HG03442 (cell line): ENCODE results near the gene GIMAP4.
"Not testable (repeated sequence)": the region's sequence is repeated elsewhere in the genome, so short reads cannot be mapped to it uniquely, and the experiment has no call there.

Experiments
- ATAC-seq: cut with Tn5 transposase; IDR thresholded peaks from one replicate; pipeline ENCODE4 v1.9.1; 2021; ENCODE audit warnings: mild to moderate bottlenecking, moderate library complexity; ENCODE audit not compliant: unreplicated experiment

GIMAP4 gene

DNA sequence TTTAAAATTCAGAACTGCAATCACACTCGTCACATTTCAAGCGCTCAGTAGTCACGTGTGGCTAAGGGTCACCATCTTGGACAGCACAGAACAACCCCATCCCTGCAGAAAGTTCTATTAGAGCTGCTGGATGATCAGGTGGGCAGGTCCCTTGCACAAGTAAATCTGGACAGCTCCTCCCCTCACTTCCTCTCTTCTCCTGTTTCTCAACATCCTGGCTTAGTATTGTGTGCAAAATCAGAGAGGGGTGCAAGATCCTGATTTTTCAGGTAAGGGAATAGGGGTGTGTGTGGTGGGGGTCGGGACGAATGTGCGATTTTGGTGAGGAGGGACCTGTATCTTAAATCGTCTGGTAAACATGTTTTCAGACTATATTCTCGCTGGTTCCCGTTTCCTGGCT is at the start of gene GIMAP4:
Gene GIMAP4, plus strand, starts transcription at position 222 of the 400 bp plus-strand sequence. CDS start 2,512 bp downstream, outside the sequence.
- ATAC-seq, result no peak

DNA sequence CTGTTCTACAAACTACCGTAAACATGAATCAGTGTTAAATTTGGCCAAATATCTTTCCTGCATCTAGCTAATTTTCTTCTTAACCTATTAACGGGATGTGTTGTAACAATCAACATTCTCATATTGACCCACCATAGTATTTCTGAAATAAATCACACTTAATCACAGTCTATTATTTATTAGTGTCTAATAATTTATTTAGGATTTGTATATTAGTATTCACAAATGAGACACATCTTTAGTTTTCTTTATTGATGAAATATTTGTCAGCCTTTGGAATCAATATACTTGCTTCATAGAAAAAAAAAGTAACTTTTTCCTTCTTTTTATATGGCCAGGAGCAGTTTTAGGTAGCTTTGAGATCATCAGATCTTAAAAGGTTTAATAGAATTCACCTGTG is 47.9 kb upstream of the GIMAP4 start:
- ATAC-seq, result no peak

DNA sequence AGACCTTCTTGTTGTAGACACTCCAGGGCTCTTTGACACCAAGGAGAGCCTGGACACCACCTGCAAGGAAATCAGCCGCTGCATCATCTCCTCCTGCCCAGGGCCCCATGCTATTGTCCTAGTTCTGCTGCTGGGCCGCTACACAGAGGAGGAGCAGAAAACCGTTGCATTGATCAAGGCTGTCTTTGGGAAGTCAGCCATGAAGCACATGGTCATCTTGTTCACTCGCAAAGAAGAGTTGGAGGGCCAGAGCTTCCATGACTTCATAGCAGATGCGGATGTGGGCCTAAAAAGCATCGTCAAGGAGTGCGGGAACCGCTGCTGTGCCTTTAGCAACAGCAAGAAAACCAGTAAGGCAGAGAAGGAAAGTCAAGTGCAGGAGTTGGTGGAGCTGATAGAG is 47.0 kb upstream of the GIMAP4 start:
- no peak for ATAC-seq

DNA sequence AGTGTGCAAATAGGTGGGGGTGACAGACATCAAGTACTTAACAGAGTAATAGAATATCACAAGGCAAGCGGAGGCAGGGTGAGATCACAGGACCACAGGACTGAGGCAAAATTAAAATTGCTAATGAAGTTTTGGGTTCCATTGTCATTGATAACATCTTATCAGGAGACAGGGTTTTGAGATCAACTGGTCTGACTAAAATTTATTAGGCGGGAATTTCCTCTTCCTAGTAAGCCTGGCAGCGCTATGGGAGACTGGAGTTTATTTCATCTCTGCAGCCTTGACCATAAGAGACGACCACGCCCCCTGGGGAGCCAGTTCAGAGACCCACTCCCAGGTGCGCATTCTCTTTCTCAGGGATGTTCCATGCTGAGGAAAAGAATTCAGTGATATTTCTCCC is 44.3 kb upstream of the GIMAP4 start:
- not testable (repeated sequence) for ATAC-seq

DNA sequence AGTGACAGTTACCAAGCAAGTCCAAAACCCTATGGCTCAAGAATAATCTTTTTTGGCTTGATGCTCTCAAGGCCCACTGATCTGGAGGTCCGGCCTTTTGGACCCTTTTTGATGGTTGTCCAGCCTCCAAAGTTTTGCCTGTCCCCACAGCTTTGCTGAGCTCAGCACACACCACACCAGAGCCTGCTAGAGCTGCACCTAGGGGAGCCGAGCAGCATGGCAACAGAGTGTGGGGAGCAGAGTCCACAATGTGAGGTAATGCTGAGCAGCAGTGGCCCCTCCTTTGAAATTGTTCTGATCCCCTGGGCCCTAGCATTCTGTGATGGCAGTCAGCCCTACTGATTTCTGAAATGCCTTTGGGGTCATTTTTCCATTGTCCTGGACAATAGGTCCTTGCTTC is 43.2 kb upstream of the GIMAP4 start:
- no peak for ATAC-seq

DNA sequence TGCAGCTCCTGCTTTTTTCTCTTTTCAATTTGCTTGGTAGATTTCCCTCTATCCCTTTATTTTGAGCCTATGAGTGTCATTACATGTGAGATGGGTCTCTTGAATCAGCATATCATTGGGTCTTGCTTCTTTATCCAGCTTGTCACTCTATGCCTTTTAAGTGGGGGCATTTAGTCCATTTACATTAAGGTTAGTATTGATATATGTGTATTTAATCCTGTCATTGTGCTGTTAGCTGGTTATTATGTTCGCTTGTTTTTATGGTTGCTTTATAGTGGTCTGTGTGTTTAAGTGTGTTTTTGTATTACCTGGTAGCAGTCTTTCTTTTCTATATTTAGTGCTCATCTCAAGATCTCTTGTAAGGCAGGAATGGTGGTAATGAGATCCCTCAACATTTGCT is 35.5 kb upstream of the GIMAP4 start:
- ATAC-seq, result no peak

DNA sequence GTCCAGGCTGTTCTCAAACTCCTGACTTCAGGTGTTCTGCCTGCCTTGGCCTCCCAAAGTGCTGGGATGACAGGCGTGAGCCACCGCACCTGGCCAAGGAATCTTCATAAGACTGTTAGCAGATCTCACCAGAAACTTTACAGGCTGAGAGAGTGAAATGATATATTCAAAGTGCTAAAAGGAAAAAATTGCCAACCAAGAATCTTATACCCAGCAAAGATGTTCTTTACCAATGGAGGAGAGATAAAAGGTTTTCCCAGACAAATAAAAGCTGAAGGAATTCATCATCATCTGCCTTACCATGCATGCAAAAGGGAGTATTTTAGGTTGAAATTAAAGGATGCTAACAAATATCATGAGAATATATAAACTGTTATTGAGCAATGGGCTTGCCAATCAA is 28.9 kb upstream of the GIMAP4 start:
- no peak for ATAC-seq

DNA sequence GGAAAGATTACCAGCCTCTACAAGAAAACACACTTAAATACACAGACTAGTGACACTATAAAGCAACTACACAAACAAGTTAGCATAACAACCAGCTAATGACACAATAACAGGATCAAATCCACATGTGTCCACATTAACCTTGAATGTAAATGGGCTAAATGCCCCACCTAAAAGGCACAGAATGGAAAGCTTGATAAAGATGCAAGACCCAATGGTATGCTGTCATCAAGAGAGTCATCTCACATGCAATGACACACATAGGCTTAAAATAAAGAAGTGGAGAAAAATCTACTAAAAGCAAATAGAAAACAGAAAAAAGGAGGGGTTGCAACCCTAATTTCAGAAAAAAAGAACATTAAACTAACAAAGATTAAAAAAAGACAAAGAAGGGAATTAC is 14.0 kb upstream of the GIMAP4 start:
- no peak for ATAC-seq

DNA sequence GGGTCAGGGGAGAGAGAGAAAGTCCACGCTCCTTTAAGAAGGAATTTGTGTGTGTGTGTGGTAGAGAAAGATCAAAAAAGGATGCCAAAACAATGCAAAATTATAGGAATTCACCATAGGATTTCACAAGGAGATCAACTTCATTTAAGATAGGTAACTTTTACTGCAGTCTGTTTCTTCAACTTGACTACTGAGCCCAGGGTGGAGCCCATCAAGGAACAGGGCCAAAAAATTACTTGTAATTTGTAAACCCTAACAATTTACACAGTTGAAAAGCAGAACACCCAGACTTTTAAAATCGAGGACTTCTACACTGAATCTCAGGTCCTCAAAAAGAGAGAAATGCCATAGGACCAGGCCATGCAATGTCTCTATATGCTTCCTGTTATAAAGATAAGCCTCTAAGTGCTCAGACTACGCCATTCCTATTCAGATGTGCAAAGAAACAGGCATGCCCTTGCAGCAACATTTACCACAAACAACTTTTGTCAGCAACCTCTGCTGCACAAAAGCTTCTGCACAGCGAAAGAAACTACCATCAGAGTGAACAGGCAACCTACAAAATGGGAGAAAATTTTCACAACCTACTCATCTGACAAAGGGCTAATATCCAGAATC is 10.6 kb upstream of the GIMAP4 start:
- no peak for ATAC-seq

DNA sequence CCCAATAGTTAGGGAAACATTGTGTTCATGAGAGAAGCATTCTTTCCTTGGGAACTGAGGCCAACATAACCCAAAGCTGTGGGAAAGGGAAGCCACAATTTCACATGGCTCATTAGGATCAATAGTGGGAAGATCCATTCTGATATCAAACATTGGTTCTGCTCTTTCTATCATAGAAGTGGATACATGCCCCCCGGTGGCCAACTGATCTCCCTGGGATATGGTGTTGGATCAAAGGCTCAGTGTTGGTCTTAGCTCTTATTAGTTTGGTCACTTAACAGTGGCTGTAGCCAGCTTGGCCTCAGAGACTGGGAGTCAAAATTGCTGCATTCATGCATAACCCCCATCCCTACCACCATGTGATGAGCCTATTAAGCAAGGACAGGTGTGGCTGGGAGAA is 6.7 kb upstream of the GIMAP4 start:
- no peak for ATAC-seq

DNA sequence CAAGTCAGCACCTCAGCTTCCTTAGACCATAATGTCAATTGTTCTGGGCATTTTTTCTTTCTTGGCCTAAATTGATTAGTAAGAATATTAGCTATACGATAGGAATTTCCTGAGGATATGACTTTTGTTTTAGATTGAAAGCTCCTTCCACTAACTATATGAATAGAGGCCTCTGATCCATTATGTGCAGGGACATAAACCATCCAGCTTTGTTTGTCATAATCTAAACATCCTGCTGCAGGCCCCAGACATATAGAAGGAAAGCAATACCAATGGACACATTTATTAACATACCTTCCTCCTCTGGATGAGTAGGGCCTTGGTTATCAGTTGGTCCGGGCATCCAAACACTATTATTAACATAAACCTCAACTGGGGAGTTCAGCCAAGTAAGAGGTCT is 4.3 kb upstream of the GIMAP4 start:
- no peak for ATAC-seq

DNA sequence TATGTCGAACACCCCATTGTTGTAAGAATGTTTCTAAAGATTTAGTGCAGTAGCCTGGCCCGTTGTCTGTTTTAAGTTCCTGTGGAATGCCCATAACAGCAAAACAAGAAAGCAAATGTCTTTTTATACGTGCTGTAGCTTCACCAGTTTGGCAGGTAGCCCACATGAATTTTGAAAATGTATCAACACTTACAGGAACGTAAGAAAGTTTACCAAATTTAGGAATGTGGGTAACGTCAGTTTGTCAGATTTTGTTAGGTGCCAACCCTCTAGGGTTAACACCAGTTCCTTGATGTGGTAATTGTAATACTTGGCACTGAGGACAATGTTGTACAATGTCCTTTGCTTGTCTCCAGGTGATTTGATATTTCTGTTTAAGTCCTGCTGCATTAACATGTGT is 3.2 kb upstream of the GIMAP4 start:
- no peak for ATAC-seq

DNA sequence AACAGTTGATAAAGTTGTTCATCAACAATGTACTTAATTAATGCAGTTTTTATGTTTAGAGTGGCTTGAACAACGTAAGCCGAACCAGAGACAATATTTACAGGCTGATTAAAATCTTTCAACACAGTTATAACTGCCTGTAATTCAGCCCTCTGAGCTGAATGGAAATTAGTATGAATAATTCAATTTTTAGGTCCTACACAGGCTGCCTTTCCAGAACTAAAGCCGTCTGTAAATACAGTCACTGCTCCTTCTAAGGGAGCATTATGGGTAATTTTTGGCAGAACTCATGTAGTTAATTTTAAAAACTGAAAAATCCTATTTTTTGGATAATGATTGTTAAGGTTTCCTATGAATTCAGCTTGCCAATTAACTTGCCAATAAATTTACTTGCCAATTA is 2.6 kb upstream of the GIMAP4 start:
- ATAC-seq, result no peak

DNA sequence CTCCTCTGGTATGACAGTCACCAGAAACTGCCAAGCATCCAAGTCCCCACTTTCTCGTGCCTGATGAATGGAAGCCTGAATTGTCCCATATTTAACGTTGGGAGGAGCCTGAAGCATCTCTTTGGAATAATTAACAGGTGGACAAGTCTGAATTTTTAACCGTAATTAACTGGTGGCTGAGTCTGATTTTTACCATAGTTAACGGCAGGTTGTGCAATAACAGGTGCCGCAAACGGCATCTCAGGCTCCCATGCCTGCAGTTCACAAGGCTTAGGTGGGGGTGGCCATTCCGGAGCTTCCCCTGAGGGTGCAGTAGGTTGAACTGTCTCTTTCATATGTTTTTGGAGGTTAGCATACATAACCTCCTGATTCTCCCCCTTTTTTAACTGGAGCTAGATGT is 2.0 kb upstream of the GIMAP4 start:
- ATAC-seq, result no peak

DNA sequence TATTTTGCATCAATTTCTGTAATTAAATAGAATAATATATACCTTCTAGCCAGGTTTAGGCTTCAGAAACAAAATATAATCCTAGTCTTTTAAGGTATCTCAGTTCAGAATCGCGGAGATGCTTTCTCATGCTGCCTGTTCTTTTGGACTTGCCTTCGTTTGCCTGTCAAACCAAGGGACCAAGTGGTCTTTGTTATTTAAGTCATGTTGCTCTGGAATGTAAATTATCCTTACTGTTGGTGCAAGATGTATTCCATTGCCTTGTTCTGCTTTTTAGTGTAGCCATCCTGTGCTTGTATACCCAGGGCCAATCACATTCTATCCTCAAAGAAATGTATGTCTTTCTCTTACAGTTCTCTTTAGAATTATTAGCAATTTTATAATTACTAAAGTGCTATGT is 1.1 kb upstream of the GIMAP4 start:
- ATAC-seq, result no peak

DNA sequence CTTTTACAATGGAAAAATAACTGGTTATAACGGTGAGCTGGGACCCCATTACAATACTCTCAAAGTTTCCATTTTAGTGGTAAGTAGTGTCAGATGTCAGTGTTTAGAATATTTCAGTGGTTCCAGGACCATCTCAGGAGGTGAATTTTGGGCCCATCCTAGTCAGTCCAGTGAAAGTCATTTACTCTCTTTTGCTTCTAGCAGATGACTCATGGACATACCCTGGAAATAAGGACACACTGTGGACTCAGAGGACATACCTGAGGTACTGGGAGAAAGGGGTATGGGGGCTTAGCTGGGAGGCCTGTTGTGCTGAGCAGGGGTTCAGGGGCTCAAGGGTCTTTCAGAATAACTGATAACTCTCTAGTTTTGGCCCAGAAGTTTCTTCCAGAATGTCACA is 618 bp upstream of the GIMAP4 start:
- ATAC-seq, result no peak

DNA sequence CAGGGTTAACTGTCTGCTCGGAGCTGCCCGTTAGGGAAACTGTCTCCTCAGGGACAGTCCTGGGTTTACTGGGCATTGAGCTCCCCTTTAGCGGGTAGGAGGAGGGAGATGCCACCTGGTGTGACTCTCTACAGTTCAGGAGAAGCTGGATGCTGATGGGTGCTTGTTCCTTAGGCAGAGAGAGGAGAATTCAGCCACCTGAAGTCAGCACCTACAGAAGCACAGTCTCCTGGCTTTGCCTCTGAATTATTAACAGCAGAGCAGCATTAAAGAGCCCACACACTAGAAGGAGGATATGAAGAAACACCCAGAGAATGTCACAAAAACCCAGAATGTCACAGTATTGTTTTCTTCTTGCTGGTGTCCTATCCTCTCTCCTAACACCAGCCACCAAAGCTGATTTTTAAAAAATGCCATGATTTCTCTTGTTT is 696 bp downstream of the GIMAP4 start:
- no peak for ATAC-seq

DNA sequence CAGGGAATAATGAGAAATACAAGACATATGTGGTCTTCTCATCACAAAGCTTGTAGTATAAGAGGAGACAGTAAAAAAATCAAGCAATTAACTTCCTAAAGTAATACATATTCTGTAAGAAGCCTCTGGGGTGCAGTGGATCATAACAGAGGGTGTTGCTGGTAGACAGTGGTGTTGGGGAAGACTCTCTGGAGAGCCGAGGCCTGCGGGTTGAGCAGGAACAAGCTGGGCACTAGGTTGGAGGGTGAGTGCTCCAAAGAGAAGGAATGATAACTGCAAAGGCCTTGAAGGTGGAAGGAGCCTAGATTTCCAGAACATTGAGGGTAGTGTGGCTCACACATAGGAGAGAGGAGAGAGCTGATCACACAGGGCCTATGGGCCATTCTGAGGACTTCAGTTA is 1.5 kb downstream of the GIMAP4 start:
- ATAC-seq, result no peak

DNA sequence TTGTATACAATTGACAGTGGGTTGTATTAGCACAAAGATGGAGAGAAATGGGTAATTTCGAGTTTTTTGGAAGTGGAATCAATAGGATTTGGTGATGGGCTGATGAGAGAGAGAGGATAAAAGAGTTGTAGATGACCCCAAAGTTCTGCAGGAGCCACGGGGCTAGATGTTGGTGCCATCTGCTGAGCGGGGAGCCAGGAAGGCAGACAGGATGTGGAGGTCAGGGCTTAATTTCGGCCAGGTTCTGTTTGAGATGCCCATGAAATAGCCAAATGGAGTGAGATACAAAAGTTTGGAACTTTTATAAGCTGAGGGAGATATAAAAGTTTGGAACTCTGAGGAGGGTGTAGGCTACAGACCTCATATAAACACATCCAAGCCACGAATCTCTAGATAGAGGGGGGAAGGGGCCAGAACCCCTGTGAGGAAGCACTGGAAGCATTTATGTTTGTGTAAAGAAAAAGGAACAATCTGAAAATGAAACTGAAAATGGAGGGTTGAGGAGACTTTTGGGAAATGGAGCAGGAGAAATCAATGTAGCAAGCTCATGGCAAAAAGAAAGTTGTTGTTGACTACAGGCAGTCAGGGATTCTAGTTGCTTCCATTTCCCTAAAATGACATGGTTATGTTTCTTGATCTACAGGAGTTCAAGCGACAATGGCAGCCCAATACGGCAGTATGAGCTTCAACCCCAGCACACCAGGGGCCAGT is 2.2 kb downstream of the GIMAP4 start:
- ATAC-seq, result no peak

DNA sequence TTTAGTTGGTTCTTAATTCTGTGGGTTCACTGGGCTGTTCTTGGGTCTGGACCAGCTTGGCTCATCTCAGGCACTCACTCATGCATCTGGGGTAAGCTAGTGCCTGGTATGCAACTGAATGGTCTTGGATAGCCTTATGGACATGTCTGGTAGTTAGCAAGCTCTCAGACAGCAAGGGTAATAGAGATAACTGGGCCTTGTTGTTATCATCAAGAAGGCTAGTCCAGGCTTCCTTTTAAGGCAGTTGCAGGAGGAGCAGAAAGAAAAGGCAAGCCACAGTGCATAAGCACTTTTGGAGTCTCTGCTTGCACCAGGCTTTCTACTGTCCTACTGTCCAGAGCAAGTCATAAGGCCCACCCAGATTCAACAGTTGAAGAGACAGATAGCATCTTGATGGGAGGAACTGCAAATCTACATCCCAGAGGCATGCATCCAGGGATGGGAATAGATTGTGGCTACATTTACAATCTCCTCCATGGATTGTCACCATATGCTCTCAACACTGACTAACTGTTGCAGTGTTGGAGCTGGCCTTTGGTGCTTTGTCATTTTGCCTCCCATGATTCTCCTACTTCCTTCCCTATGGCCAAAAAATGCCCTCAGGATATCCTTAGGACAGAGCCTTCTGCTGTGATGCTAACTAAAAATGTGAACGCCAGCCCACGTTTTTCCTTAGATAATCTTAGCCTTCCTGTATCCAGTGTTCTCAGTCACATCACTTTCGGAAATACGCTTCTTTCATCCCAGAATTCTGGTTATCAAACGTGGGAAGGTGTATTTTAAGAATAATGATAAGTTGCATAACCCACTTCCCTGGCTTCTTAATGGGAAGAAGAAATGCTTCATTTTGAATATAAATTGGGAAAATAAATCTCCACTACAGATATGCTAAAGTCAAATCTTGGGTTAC is 3.6 kb downstream of the GIMAP4 start:
- no peak for ATAC-seq

DNA sequence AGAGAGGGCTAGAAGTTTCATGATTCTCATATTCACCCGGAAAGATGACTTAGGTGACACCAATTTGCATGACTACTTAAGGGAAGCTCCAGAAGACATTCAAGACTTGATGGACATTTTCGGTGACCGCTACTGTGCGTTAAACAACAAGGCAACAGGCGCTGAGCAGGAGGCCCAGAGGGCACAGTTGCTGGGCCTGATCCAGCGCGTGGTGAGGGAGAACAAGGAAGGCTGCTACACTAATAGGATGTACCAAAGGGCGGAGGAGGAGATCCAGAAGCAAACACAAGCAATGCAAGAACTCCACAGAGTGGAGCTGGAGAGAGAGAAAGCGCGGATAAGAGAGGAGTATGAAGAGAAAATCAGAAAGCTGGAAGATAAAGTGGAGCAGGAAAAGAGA is 5.3 kb downstream of the GIMAP4 start:
- no peak for ATAC-seq
